H1 (cell line): ENCODE results near the gene FOXN3. TPM values are rescaled to one million over a fixed set of nuclear protein-coding genes. Genes with fewer than 3 reads are reported as not detected.

Experiments
- polyA plus RNA-seq, 7 experiments: library from polyadenylated mRNA; depleted of rRNA in 3 of 7; stranded (reverse) in 5 of 7; unstranded in 2 of 7; fragments of >200 nt in 5 of 7; fragments of 200-250 nt in 2 of 7; gene quantifications; 1 replicate in 5 of 7; 2 replicates in 1 of 7; 4 replicates in 1 of 7; pipeline versions ENCODE4 v1.2.1 to v1.2.3, GENCODE V29; 2011 to 2013; ENCODE audit warnings: missing spikeins in 2 of 7, mixed read lengths in 2 of 7
- total RNA-seq: library from RNA; stranded (reverse); fragmentation: NEBNext Ultra II Directional; extraction: Animal tissue kit (Norgen Biotek cat#: 25700); gene quantifications from 2 replicates; pipeline ENCODE4 v1.2.1, GENCODE V29; 2021
- TF ChIP-seq, protein P1 (sequence below): IDR thresholded peaks from 2 replicates; pipeline ENCODE4 v1.6.1; 2011; ENCODE audit warnings: low read length, improper control_type of control experiment

FOXN3 gene
- total and polyA plus RNA-seq, 2 of the 8 experiments (the other 6 are each of a cell fraction or from before 2014, with no cell fraction given): 52.6 to 178 TPM

DNA sequence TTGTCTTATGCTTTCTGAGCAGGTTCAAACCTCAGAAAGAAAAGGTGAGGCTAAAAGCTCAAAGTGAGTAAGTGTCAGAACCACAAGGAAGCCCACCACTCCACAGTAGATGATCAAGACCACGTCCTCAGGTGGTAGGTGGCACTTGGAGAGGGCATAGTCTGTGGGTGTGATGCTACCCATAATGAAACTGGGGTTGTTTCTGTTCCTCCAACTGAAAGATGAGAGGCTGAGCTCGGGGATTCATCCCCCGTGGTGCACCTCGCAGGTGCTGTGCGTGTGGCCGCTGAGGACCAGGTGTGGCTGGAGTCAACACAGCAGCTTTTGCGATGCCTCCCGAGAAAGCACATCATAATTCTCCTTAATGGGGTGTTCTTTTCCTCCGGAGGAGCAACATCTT is 306.9 kb downstream of the FOXN3 start (continued):
- TF ChIP-seq, protein P1, sequence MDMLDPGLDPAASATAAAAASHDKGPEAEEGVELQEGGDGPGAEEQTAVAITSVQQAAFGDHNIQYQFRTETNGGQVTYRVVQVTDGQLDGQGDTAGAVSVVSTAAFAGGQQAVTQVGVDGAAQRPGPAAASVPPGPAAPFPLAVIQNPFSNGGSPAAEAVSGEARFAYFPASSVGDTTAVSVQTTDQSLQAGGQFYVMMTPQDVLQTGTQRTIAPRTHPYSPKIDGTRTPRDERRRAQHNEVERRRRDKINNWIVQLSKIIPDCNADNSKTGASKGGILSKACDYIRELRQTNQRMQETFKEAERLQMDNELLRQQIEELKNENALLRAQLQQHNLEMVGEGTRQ: no peak
